HepG2 (cell line): Measurements from ENCODE around the gene NAPB. TPM values are rescaled to one million over a fixed set of nuclear protein-coding genes. Genes with fewer than 3 reads are reported as not detected.

Experiments used
- ATAC-seq: fragments of 200-7000 bp; cut with Tn5 transposase; 3 replicates; pipeline ENCODE4 v1.9.1; 2020; ENCODE audit warnings: mild to moderate bottlenecking, moderate library complexity
- BruUV-seq: library from RNA; stranded (reverse); fragments of 400-500 nt; replicated peaks from 2 replicates; lab custom pipeline; 2021; lab: Mats Ljungman, UMichigan
- CTCF ChIA-PET: fragments of 300-600 bp; formaldehyde crosslinking; extraction: SDS; loops from one replicate; lab custom pipeline; 2021; ENCODE audit warnings: low total read pairs, inconsistent platforms, low intra/inter-chr PET ratio; lab: Yijun Ruan, JAX
- POLR2A ChIA-PET: fragments of 350-600 bp; sonication (Branson Sonifier 250); formaldehyde crosslinking; loops from one replicate; lab custom pipeline; 2020; ENCODE audit warnings: antibody characterized with exemption, inconsistent platforms; lab: Yijun Ruan, JAX
- DNase-seq: peaks from one replicate; pipeline ENCODE4 v3.0.0-alpha.2; 2015; ENCODE audit warnings: low spot score
- FAIRE-seq: peaks from 3 replicates; lab custom pipeline; 2011; peaks lifted over from hg19 to GRCh38; lab: Jason Lieb, UNC
- H2AFZ ChIP-seq: one replicate; pipeline ENCODE4 v1.6.1; 2011; ENCODE audit warnings: low read length, inconsistent platforms
- H3K27ac ChIP-seq: fragments of 300-600 bp; 3 replicates; pipeline ENCODE4 v1.8.0; 2011; ENCODE audit warnings: mixed run types, mild to moderate bottlenecking, mixed read lengths, low read length, inconsistent platforms; ENCODE audit not compliant: insufficient read depth; ENCODE audit errors: extremely low read length
- H3K27me3 ChIP-seq, 2 experiments: fragments of 200-600 bp in 1 of 2; 2 replicates in 1 of 2; 3 replicates in 1 of 2; pipeline versions ENCODE4 v1.6.0 to v1.8.0; 2011; ENCODE audit warnings: low read length in 2 of 2, mild to moderate bottlenecking in 2 of 2, moderate library complexity in 2 of 2, inconsistent platforms in 1 of 2; ENCODE audit not compliant: insufficient read depth in 2 of 2, control insufficient read depth in 1 of 2
- H3K36me3 ChIP-seq, 2 experiments: fragments of 200-600 bp in 1 of 2; replicated peaks in 1 of 2; 2 replicates in 1 of 2; 3 replicates in 1 of 2; pipeline versions ENCODE4 v1.5.1 to v1.8.0; 2011; ENCODE audit warnings: low read length in 2 of 2, inconsistent platforms in 1 of 2; ENCODE audit not compliant: insufficient read depth in 2 of 2, control insufficient read depth in 1 of 2
- H3K4me1 ChIP-seq: 2 replicates; pipeline ENCODE4 v1.5.1; 2012; ENCODE audit warnings: low read length, inconsistent platforms; ENCODE audit not compliant: insufficient read depth
- H3K4me2 ChIP-seq: 2 replicates; pipeline ENCODE4 v1.6.0; 2011; ENCODE audit warnings: low read depth, low read length, inconsistent platforms
- H3K4me3 ChIP-seq, 3 experiments: fragments of 200-600 bp in 1 of 3; sonication (generic), shearing (Covaris generic) in 1 of 3; replicated peaks in 1 of 3; 2 replicates each; pipeline ENCODE4 v1.5.1; 2011 to 2016; ENCODE audit warnings: low read length in 3 of 3, inconsistent platforms in 2 of 3, low read depth in 2 of 3, mild to moderate bottlenecking in 2 of 3, control low read depth in 1 of 3, mixed read lengths in 1 of 3; ENCODE audit not compliant: insufficient read depth in 1 of 3
- H3K79me2 ChIP-seq: one replicate; pipeline ENCODE4 v1.6.1; 2011; ENCODE audit warnings: low read length, inconsistent platforms; ENCODE audit not compliant: insufficient read depth
- H3K9ac ChIP-seq: 2 replicates; pipeline ENCODE4 v1.6.0; 2011; ENCODE audit warnings: mild to moderate bottlenecking, low read depth, low read length, inconsistent platforms; ENCODE audit not compliant: insufficient read depth
- H3K9me3 ChIP-seq: 2 replicates; pipeline ENCODE4 v1.5.1; 2012; ENCODE audit warnings: mild to moderate bottlenecking, low read length
- H4K20me1 ChIP-seq: 2 replicates; pipeline ENCODE4 v1.6.0; 2011; ENCODE audit warnings: inconsistent platforms, mild to moderate bottlenecking, low read length, moderate library complexity; ENCODE audit not compliant: insufficient read depth
- AKAP8 ChIP-seq: sonication (generic); formaldehyde crosslinking; IDR thresholded peaks from 2 replicates; pipeline ENCODE4 v1.5.1; 2020; ENCODE audit warnings: mild to moderate bottlenecking, missing genetic modification reagents
- DDIT3 ChIP-seq: sonication (generic); formaldehyde crosslinking; IDR thresholded peaks from 2 replicates; pipeline ENCODE4 v1.4.0; 2020; ENCODE audit warnings: mild to moderate bottlenecking, missing genetic modification reagents
- ELF1 ChIP-seq: sonication (generic); formaldehyde crosslinking; IDR thresholded peaks from 2 replicates; pipeline ENCODE4 v1.4.0; 2020; ENCODE audit warnings: missing genetic modification reagents
- IRX3 ChIP-seq: sonication (generic); formaldehyde crosslinking; IDR thresholded peaks from 2 replicates; pipeline ENCODE4 v1.8.1; 2023; ENCODE audit warnings: mild to moderate bottlenecking, low read depth, missing genetic modification reagents, borderline replicate concordance
- MBNL3 ChIP-seq: fragments of 250-450 bp; sonication (Bioruptor Pico); conservative IDR thresholded peaks from 2 replicates; pipeline ENCODE4 v1.8.0; 2022; ENCODE audit warnings: mild to moderate bottlenecking, inconsistent platforms
- PAWR ChIP-seq: sonication (generic); formaldehyde crosslinking; IDR thresholded peaks from 2 replicates; pipeline ENCODE4 v1.4.0; 2020; ENCODE audit warnings: missing genetic modification reagents, mild to moderate bottlenecking, borderline replicate concordance
- PRPF4 ChIP-seq: fragments of 200-400 bp; formaldehyde crosslinking; IDR thresholded peaks from 2 replicates; pipeline ENCODE4 v1.6.1; 2016; ENCODE audit warnings: low read length, low read depth; ENCODE audit not compliant: poor library complexity, severe bottlenecking
- RBFOX2 ChIP-seq: fragments of 200-400 bp; formaldehyde crosslinking; IDR thresholded peaks from 2 replicates; pipeline ENCODE4 v1.6.1; 2017; ENCODE audit warnings: low read depth, mild to moderate bottlenecking, low read length
- RELA ChIP-seq: sonication (generic); formaldehyde crosslinking; IDR thresholded peaks from 2 replicates; pipeline ENCODE4 v1.4.0; 2020; ENCODE audit warnings: missing genetic modification reagents
- RFX5 ChIP-seq: IDR thresholded peaks from 2 replicates; pipeline ENCODE4 v1.6.1; 2011; ENCODE audit warnings: low read depth, low read length, improper control_type of control experiment
- RFXANK ChIP-seq: IDR thresholded peaks from 2 replicates; pipeline ENCODE4 v1.6.1; 2016
- ZBTB43 ChIP-seq: sonication (generic); formaldehyde crosslinking; conservative IDR thresholded peaks from 2 replicates; pipeline ENCODE4 v1.4.0; 2020; ENCODE audit warnings: missing genetic modification reagents
- ZNF160 ChIP-seq: sonication (generic); formaldehyde crosslinking; IDR thresholded peaks from 2 replicates; pipeline ENCODE4 v1.8.0; 2022; ENCODE audit warnings: mild to moderate bottlenecking, inconsistent platforms, missing genetic modification reagents
- ZNF280D ChIP-seq: sonication (generic); formaldehyde crosslinking; IDR thresholded peaks from 2 replicates; pipeline ENCODE4 v1.5.1; 2020; ENCODE audit warnings: mild to moderate bottlenecking, missing genetic modification reagents
- ZNF367 ChIP-seq: sonication (generic); formaldehyde crosslinking; IDR thresholded peaks from 2 replicates; pipeline ENCODE4 v1.4.0; 2020; ENCODE audit warnings: missing genetic modification reagents, borderline replicate concordance
- ZNF432 ChIP-seq: sonication (generic); formaldehyde crosslinking; IDR thresholded peaks from 2 replicates; pipeline ENCODE4 v1.5.0; 2020; ENCODE audit warnings: missing genetic modification reagents, mild to moderate bottlenecking, borderline replicate concordance
- ZZZ3 ChIP-seq: sonication (generic); formaldehyde crosslinking; IDR thresholded peaks from 2 replicates; pipeline ENCODE4 v1.4.0; 2020; ENCODE audit warnings: missing genetic modification reagents, mild to moderate bottlenecking, borderline replicate concordance
- WGBS: methylation state at CpG from one replicate; pipeline ENCODE4 v1.1.6; 2017; ENCODE audit warnings: low lambda C conversion rate; 5-methylcytosine and 5-hydroxymethylcytosine counted together
- in situ Hi-C: cut with HindIII; loops from 2 replicates; pipeline ENCODE4 v1.10.0; 2017; ENCODE audit warnings: low pct_unique_long_range_greater_than_20kb; ENCODE audit not compliant: extremely low pct_ligation_motif_present
- intact Hi-C: fragments of 100-400 bp; cut with micrococcal nuclease; formaldehyde crosslinking; loops from one replicate; pipeline ENCODE4 v1.10.0; 2022; ENCODE audit not compliant: unreplicated experiment
- polyA plus RNA-seq, 8 experiments: library from polyadenylated mRNA; depleted of rRNA in 3 of 8; stranded (reverse) in 7 of 8; unstranded in 1 of 8; fragments of >200 nt; fragmentation: Illumina TruSeq in 4 of 8; extraction: Trizol in 4 of 8; gene quantifications; 2 replicates each; pipeline versions ENCODE4 v1.2.1 to v1.2.3, GENCODE V29; 2011 to 2016; ENCODE audit warnings: low read depth in 4 of 8, missing spikeins in 1 of 8, mixed read lengths in 1 of 8; ENCODE audit not compliant: insufficient read depth in 1 of 8
- total RNA-seq, 5 experiments: library from RNA; depleted of rRNA; stranded (reverse); fragments of >200 nt; fragmentation: Illumina TruSeq; extraction: Trizol; gene quantifications; 2 replicates each; pipeline ENCODE4 v1.2.3, GENCODE V29; 2016; ENCODE audit warnings: low read depth in 1 of 5

NAPB gene
- total and polyA plus RNA-seq, 2 of the 13 experiments (the other 11 are each of a cell fraction or from before 2014, with no cell fraction given): 15.2 to 16.1 TPM

- Histone ChIP-seq H3K9ac (peak overlapping the region; percentile 92), H3K27me3 (no peaks in the 10 kb centered on the region; a peak in 1 of 5 replicates), H3K9me3 (no peaks in the 10 kb centered on the region), H4K20me1 (peaks cover 12% of the 10 kb centered on the region), H3K27ac (peak overlapping the region; percentile 91), H3K4me2 (peak overlapping the region; percentile 89), H3K36me3 (peaks cover 2 to 9% of the 10 kb centered on the region in 2 experiments; a peak in 3 of 5 replicates), H2AFZ (peak overlapping the region; percentile 55), H3K4me1 (peaks cover 47% of the 10 kb centered on the region), H3K4me3 (peak overlapping the region; percentile 62 to 91 (median 80)), H3K79me2 (peaks cover 33% of the 10 kb centered on the region)
- ATAC-seq: peak; percentile 74
- intact Hi-C loops (loop anchor here (1.0 to 10.0 kb wide), 6 partner anchors 9 to 935 kb away; partner anchors contain the start of gene NAPB), in situ Hi-C loops (loop anchor here (10.0 kb wide), 1 partner anchor 775 kb away; no protein-coding TSS in a partner anchor)
- ChIA-PET POLR2A (interaction anchor here (0.6 to 3.3 kb wide), 42 partner anchors 10 to 1010 kb away, joined by 3 to 145 read pairs (median 4); partner anchors contain the start of genes FOXA2, GZF1 and NAPB), CTCF (interaction anchor here (1.0 to 1.3 kb wide), 2 partner anchors 9 to 97 kb away, joined by 3 to 4 read pairs; no protein-coding TSS in a partner anchor)
- peak; percentile 44 for FAIRE-seq
- BruUV-seq: no TSS peak
- peak; percentile 81 for DNase-seq
- WGBS: 4% methylated on average over 23 of the region's 23 CpGs
- TF ChIP-seq ZBTB43 (CRISPR knock-in tag) (no peak), AKAP8 (CRISPR knock-in tag) (no peak), ZZZ3 (CRISPR knock-in tag) (no peak), ZNF160 (CRISPR knock-in tag) (no peak), IRX3 (CRISPR knock-in tag) (no peak), PAWR (no peak), ZNF280D (CRISPR knock-in tag) (no peak), DDIT3 (CRISPR knock-in tag) (no peak), ELF1 (CRISPR knock-in tag) (0 out of 2 replicates have a peak, but pooled peaks have one; percentile 19), RFX5 (no peak), RELA (CRISPR knock-in tag) (no peak), PRPF4 (no peak), RFXANK (CRISPR knock-in tag) (no peak), ZNF432 (0 out of 2 replicates have a peak, but pooled peaks have one; percentile 23), RBFOX2 (no peak), ZNF367 (CRISPR knock-in tag) (no peak), MBNL3 (CRISPR knock-in tag) (no peak)
These were observed 71.7 kb downstream of the NAPB start for GRCh38 chr20:23349338-23350195.
